H1 (cell line): Measurements from ENCODE around the gene ATP6V0E2. TPM values are rescaled to one million over a fixed set of nuclear protein-coding genes. Genes with fewer than 3 reads are reported as not detected.
"Not testable (repeated sequence)": the region's sequence is repeated elsewhere in the genome, so short reads cannot be mapped to it uniquely, and the experiment has no call there.

Experiments
- CTCF ChIA-PET: fragments of 300-600 bp; sonication (Branson Sonifier 250); formaldehyde crosslinking; loops from one replicate; lab custom pipeline; 2021; ENCODE audit not compliant: partially characterized antibody; lab: Charles Lee
- POLR2A ChIA-PET: fragments of 300-600 bp; sonication (Branson Sonifier 250); formaldehyde crosslinking; loops from one replicate; lab custom pipeline; 2021; ENCODE audit warnings: inconsistent platforms; ENCODE audit not compliant: partially characterized antibody; lab: Charles Lee
- DNase-seq, 2 experiments: peaks; one replicate each; pipeline versions ENCODE4 v3.0.0 to v3.0.0-alpha.2; 2010 to 2022; ENCODE audit warnings: low spot score in 2 of 2, low read depth in 1 of 2, mixed read lengths in 1 of 2
- FAIRE-seq: peaks from 2 replicates; lab custom pipeline; 2011; peaks lifted over from hg19 to GRCh38; lab: Jason Lieb, UNC
- H2AFZ ChIP-seq: 2 replicates; pipeline ENCODE4 v1.8.1; 2012; ENCODE audit warnings: low read length, inconsistent platforms
- H2AK5ac ChIP-seq: 2 replicates; pipeline ENCODE4 v1.6.1; 2013; ENCODE audit warnings: low read depth, low read length
- H2BK120ac ChIP-seq: replicated peaks from 2 replicates; pipeline ENCODE3; 2013; ENCODE audit warnings: low read depth, low read length, inconsistent platforms
- H2BK12ac ChIP-seq: 2 replicates; pipeline ENCODE4 v1.6.1; 2013; ENCODE audit warnings: low read depth, low read length
- H2BK15ac ChIP-seq: 2 replicates; pipeline ENCODE4 v1.6.1; 2013; ENCODE audit warnings: low read length
- H2BK20ac ChIP-seq: 2 replicates; pipeline ENCODE4 v1.6.1; 2013; ENCODE audit warnings: low read length
- H2BK5ac ChIP-seq: 2 replicates; pipeline ENCODE4 v1.6.1; 2013; ENCODE audit warnings: low read depth, low read length
- H3K14ac ChIP-seq: 2 replicates; pipeline ENCODE4 v1.6.1; 2013; ENCODE audit warnings: inconsistent platforms; ENCODE audit not compliant: insufficient read length
- H3K18ac ChIP-seq: 2 replicates; pipeline ENCODE4 v1.6.1; 2013; ENCODE audit warnings: low read length; ENCODE audit errors: extremely low read depth
- H3K23ac ChIP-seq: 2 replicates; pipeline ENCODE4 v1.6.1; 2013; ENCODE audit warnings: inconsistent platforms; ENCODE audit not compliant: insufficient read length
- H3K23me2 ChIP-seq: 2 replicates; pipeline ENCODE4 v1.6.1; 2013; ENCODE audit warnings: low read depth, low read length
- H3K27ac ChIP-seq: 2 replicates; pipeline ENCODE4 v1.6.1; 2011; ENCODE audit warnings: low read depth, low read length, inconsistent platforms
- H3K27me3 ChIP-seq, 4 experiments: replicated peaks in 1 of 4; 1 replicate in 1 of 4; 2 replicates in 3 of 4; pipeline versions ENCODE4 v1.6.1 to v1.8.1; 2011 to 2013; ENCODE audit warnings: low read length in 3 of 4, mild to moderate bottlenecking in 3 of 4, inconsistent platforms in 2 of 4, mixed read lengths in 2 of 4, moderate library complexity in 1 of 4; ENCODE audit not compliant: control insufficient read depth in 3 of 4, insufficient read depth in 3 of 4; ENCODE audit errors: extremely low read depth in 1 of 4
- H3K36me3 ChIP-seq, 4 experiments: 2 replicates each; pipeline versions ENCODE4 v1.6.1 to v1.8.1; 2011 to 2013; ENCODE audit warnings: mild to moderate bottlenecking in 4 of 4, low read length in 3 of 4, moderate library complexity in 2 of 4, control low read depth in 1 of 4, inconsistent platforms in 1 of 4; ENCODE audit not compliant: insufficient read depth in 4 of 4, control insufficient read depth in 2 of 4
- H3K4ac ChIP-seq: replicated peaks from 2 replicates; pipeline ENCODE3; 2013; ENCODE audit warnings: low read length, low read depth, mixed read lengths, inconsistent platforms; ENCODE audit not compliant: insufficient read length
- H3K4me1 ChIP-seq, 4 experiments: replicated peaks in 1 of 4; 1 replicate in 1 of 4; 2 replicates in 3 of 4; pipeline versions ENCODE4 v1.6.1 to v1.8.1; 2011 to 2013; ENCODE audit warnings: low read length in 3 of 4, inconsistent platforms in 2 of 4, mixed read lengths in 1 of 4; ENCODE audit not compliant: insufficient read depth in 4 of 4, control insufficient read depth in 3 of 4
- H3K4me2 ChIP-seq, 2 experiments: 2 replicates each; pipeline versions ENCODE4 v1.6.1 to v1.8.1; 2011 to 2013; ENCODE audit warnings: low read depth in 2 of 2, low read length in 2 of 2, control low read depth in 1 of 2, inconsistent platforms in 1 of 2, mild to moderate bottlenecking in 1 of 2; ENCODE audit not compliant: insufficient read depth in 1 of 2
- H3K4me3 ChIP-seq, 4 experiments: fragments of 200-600, 300-600 bp in 1 of 4; sonication (generic), shearing (Covaris generic), sonication (Bioruptor Twin) in 1 of 4; 2 replicates each; pipeline versions ENCODE4 v1.5.1 to v1.8.1; 2011 to 2016; ENCODE audit warnings: low read length in 4 of 4, low read depth in 3 of 4, control low read depth in 2 of 4, inconsistent platforms in 2 of 4, mild to moderate bottlenecking in 2 of 4, mixed read lengths in 1 of 4, moderate library complexity in 1 of 4; ENCODE audit not compliant: insufficient read depth in 2 of 4; ENCODE audit errors: extremely low read depth in 1 of 4
- H3K56ac ChIP-seq: replicated peaks from 2 replicates; pipeline ENCODE3; 2013; ENCODE audit warnings: low read depth, mild to moderate bottlenecking, mixed read lengths, low read length, inconsistent platforms; ENCODE audit not compliant: insufficient read length
- H3K79me1 ChIP-seq: 2 replicates; pipeline ENCODE4 v1.6.1; 2013; ENCODE audit warnings: low read depth, low read length, control low read depth
- H3K79me2 ChIP-seq, 2 experiments: 2 replicates each; pipeline versions ENCODE4 v1.6.1 to v1.8.1; 2012 to 2013; ENCODE audit warnings: low read length in 2 of 2, mild to moderate bottlenecking in 2 of 2, inconsistent platforms in 1 of 2; ENCODE audit not compliant: insufficient read depth in 2 of 2, control insufficient read depth in 1 of 2
- H3K9ac ChIP-seq, 4 experiments: replicated peaks in 1 of 4; 1 replicate in 1 of 4; 2 replicates in 3 of 4; pipeline versions ENCODE4 v1.6.1 to v1.8.1; 2011 to 2013; ENCODE audit warnings: low read depth in 3 of 4, low read length in 3 of 4, control low read depth in 2 of 4, mild to moderate bottlenecking in 2 of 4, moderate library complexity in 2 of 4, inconsistent platforms in 1 of 4; ENCODE audit errors: extremely low read depth in 1 of 4
- H3K9me3 ChIP-seq, 2 experiments: 2 replicates each; pipeline versions ENCODE4 v1.6.1 to v1.8.1; 2012 to 2013; ENCODE audit warnings: mild to moderate bottlenecking in 2 of 2, moderate library complexity in 2 of 2, control low read depth in 1 of 2, inconsistent platforms in 1 of 2, low read depth in 1 of 2, low read length in 1 of 2, mixed read lengths in 1 of 2; ENCODE audit not compliant: insufficient read depth in 2 of 2
- H4K20me1 ChIP-seq, 2 experiments: replicated peaks in 1 of 2; 2 replicates each; pipeline versions ENCODE3 to v1.8.1; 2011 to 2013; ENCODE audit warnings: inconsistent platforms in 2 of 2, low read length in 2 of 2, mild to moderate bottlenecking in 1 of 2; ENCODE audit not compliant: insufficient read depth in 2 of 2, control insufficient read depth in 1 of 2
- H4K5ac ChIP-seq: 2 replicates; pipeline ENCODE4 v1.6.1; 2013; ENCODE audit warnings: low read length, low read depth, mixed read lengths, inconsistent platforms; ENCODE audit not compliant: insufficient read length
- H4K8ac ChIP-seq: 2 replicates; pipeline ENCODE4 v1.8.0; 2013; ENCODE audit warnings: mild to moderate bottlenecking, moderate library complexity, low read length, inconsistent platforms; ENCODE audit not compliant: insufficient read depth; ENCODE audit errors: extremely low read depth
- H4K91ac ChIP-seq: replicated peaks from 2 replicates; pipeline ENCODE3; 2013; ENCODE audit warnings: low read length, mixed read lengths, inconsistent platforms; ENCODE audit not compliant: insufficient read length
- TAF1 ChIP-seq: IDR thresholded peaks from 2 replicates; pipeline ENCODE4 v1.6.1; 2011; ENCODE audit warnings: mild to moderate bottlenecking, low read depth, low read length
- WGBS, 2 experiments: shearing (Covaris generic) in 1 of 2; methylation state at CpG; one replicate each; pipeline versions ENCODE4 v1.1.6 to v1.1.7; 2013 to 2015; ENCODE audit warnings: low lambda C conversion rate in 2 of 2, mixed read lengths in 2 of 2, inconsistent platforms in 1 of 2, low coverage in 1 of 2, missing lambda C conversion rate in 1 of 2; ENCODE audit not compliant: insufficient replicate concordance in 2 of 2, insufficient coverage in 1 of 2, insufficient read length in 1 of 2; ENCODE audit errors: extremely low coverage in 1 of 2, missing lambda C conversion rate in 1 of 2; 5-methylcytosine and 5-hydroxymethylcytosine counted together
- polyA plus RNA-seq, 7 experiments: library from polyadenylated mRNA; depleted of rRNA in 3 of 7; stranded (reverse) in 5 of 7; unstranded in 2 of 7; fragments of >200 nt in 5 of 7; fragments of 200-250 nt in 2 of 7; gene quantifications; 1 replicate in 5 of 7; 2 replicates in 1 of 7; 4 replicates in 1 of 7; pipeline versions ENCODE4 v1.2.1 to v1.2.3, GENCODE V29; 2011 to 2013; ENCODE audit warnings: missing spikeins in 2 of 7, mixed read lengths in 2 of 7
- total RNA-seq: library from RNA; stranded (reverse); fragmentation: NEBNext Ultra II Directional; extraction: Animal tissue kit (Norgen Biotek cat#: 25700); gene quantifications from 2 replicates; pipeline ENCODE4 v1.2.1, GENCODE V29; 2021

Gene ATP6V0E2
- total and polyA plus RNA-seq, 2 of the 8 experiments (the other 6 are each of a cell fraction or from before 2014, with no cell fraction given): 26.1 to 47.9 TPM

DNA sequence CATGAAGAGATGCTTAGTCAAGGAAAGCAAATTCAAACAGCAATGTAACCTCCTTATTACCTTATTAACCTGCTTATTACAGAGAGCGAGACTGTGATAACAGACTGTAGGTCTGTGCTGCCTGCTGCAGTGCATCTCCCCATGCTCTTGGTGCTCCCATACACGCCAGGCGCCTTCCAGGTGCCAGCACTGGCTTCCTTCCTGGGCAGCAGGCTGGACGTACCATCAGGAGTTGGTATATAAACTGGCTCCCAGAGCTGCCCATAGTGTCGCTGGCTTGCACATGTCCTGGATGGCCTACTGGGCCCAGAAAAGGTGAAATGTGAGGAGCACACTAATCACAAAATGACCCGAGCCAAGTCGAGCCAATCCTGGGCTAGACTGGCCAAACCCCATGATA lies 13.5 kb downstream of the ATP6V0E2 start (continued):
- TF ChIP-seq TAF1: no peak

DNA sequence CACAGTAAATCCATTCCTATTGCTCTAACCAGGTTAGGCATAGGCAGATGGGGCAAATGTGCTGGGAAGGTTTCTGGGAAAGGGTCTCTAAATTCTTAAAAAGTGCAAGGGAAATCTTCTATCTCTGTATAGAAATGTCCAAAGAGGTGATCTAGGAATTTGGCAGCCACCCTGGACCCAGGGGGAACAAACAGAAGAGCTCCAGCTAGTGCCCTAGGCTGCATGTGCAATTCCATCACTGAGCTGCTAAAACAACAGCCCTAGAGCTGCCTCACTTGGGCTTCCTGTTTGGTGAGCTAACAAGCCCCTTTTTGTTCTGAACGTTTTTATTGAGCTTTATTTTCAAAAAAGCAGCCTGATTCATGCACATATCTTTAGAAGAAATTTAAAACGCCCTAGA lies 16.9 kb downstream of the ATP6V0E2 start:
- H4K91ac ChIP-seq, H3K27me3 ChIP-seq, H2BK20ac ChIP-seq, H3K4me2 ChIP-seq, H2AK5ac ChIP-seq, H2BK5ac ChIP-seq, CTCF ChIA-PET, H3K23ac ChIP-seq, H3K9ac ChIP-seq, H3K79me1 ChIP-seq, H3K4ac ChIP-seq, H4K8ac ChIP-seq, H3K36me3 ChIP-seq, H4K5ac ChIP-seq, H2BK120ac ChIP-seq, H2AFZ ChIP-seq, H3K79me2 ChIP-seq, H3K56ac ChIP-seq, H3K4me1 ChIP-seq, POLR2A ChIA-PET, H4K20me1 ChIP-seq, H3K27ac ChIP-seq, H3K14ac ChIP-seq, H2BK12ac ChIP-seq, DNase-seq, H3K4me3 ChIP-seq, H3K23me2 ChIP-seq, H2BK15ac ChIP-seq, H3K9me3 ChIP-seq, FAIRE-seq, H3K18ac ChIP-seq: not testable (repeated sequence)
- 15% methylated on average over 1 of the region's 2 CpGs; no CpG with 5 or more reads in 1 of the 2 experiments for WGBS, 2 experiments
